Measurements from ENCODE around the gene EVI2A. TPM values are rescaled to one million over a fixed set of nuclear protein-coding genes. Genes with fewer than 3 reads are reported as not detected.
"Not testable (repeated sequence)": the region's sequence is repeated elsewhere in the genome, so short reads cannot be mapped to it uniquely, and the experiment has no call there.

Gene EVI2A
- total RNA-seq, 2 donors from 2014 or later: 2.6 to 4.9 TPM

GRCh38 chr17:31355935-31356334 lies 34.5 kb upstream of the EVI2A start:
- WGBS: 68% methylated on average over 1 of the region's 1 CpG
- no peaks in the 10 kb centered on the region for H3K36me3 ChIP-seq
- intact Hi-C loops (cut with DNase I): no loop called here

GRCh38 chr17:31349454-31349853 lies 28.0 kb upstream of the EVI2A start:
- DNase-seq (ENCODE audit: low spot score): no peak
- TF ChIP-seq POLR2AphosphoS5 (IDR thresholded peaks at IDR 0.05): no peak
- TF ChIP-seq POLR2A (IDR thresholded peaks at IDR 0.05): no peak
- TF ChIP-seq, protein P1, sequence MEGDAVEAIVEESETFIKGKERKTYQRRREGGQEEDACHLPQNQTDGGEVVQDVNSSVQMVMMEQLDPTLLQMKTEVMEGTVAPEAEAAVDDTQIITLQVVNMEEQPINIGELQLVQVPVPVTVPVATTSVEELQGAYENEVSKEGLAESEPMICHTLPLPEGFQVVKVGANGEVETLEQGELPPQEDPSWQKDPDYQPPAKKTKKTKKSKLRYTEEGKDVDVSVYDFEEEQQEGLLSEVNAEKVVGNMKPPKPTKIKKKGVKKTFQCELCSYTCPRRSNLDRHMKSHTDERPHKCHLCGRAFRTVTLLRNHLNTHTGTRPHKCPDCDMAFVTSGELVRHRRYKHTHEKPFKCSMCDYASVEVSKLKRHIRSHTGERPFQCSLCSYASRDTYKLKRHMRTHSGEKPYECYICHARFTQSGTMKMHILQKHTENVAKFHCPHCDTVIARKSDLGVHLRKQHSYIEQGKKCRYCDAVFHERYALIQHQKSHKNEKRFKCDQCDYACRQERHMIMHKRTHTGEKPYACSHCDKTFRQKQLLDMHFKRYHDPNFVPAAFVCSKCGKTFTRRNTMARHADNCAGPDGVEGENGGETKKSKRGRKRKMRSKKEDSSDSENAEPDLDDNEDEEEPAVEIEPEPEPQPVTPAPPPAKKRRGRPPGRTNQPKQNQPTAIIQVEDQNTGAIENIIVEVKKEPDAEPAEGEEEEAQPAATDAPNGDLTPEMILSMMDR (IDR thresholded peaks at IDR 0.05): no peak
- H3K36me3 ChIP-seq: no peaks in the 10 kb centered on the region

More at GRCh38 chr17:31355935-31356334, 34.5 kb upstream of the EVI2A start:
- no peaks in the 10 kb centered on the region for H3K9me3 ChIP-seq
- H3K27me3 ChIP-seq (replicated peaks; ENCODE audit: insufficient read depth): no peaks in the 10 kb centered on the region
- TF ChIP-seq, protein P1 (IDR thresholded peaks at IDR 0.05): no peak
- no peak for TF ChIP-seq POLR2A (IDR thresholded peaks at IDR 0.05)
- no peak for TF ChIP-seq POLR2AphosphoS5 (IDR thresholded peaks at IDR 0.05)
- H3K4me1 ChIP-seq (replicated peaks): no peaks in the 10 kb centered on the region
- no peak overlapping the region for H3K4me3 ChIP-seq
- H3K27ac ChIP-seq: no peak overlapping the region
- DNase-seq (ENCODE audit: low spot score): no peak

GRCh38 chr17:31345191-31345747 lies 23.8 kb upstream of the EVI2A start:
- H3K4me3 ChIP-seq; H3K36me3 ChIP-seq; H3K27me3 ChIP-seq (replicated peaks; ENCODE audit: insufficient read depth); H3K4me1 ChIP-seq (replicated peaks); H3K27ac ChIP-seq; DNase-seq (ENCODE audit: low spot score); intact Hi-C loops (cut with DNase I); H3K9me3 ChIP-seq: not testable (repeated sequence)
- 96% methylated on average over 20 of the region's 34 CpGs for WGBS

More at GRCh38 chr17:31349454-31349853, 28.0 kb upstream of the EVI2A start:
- Histone ChIP-seq H3K27ac (no peak overlapping the region), H3K4me3 (no peak overlapping the region), H3K27me3 (replicated peaks; ENCODE audit: insufficient read depth) (no peaks in the 10 kb centered on the region), H3K9me3 (no peaks in the 10 kb centered on the region), H3K4me1 (replicated peaks) (no peaks in the 10 kb centered on the region)
- intact Hi-C loops (cut with DNase I): no loop called here

- Histone ChIP-seq H3K9me3 (no peaks in the 10 kb centered on the region), H3K4me1 (replicated peaks) (no peaks in the 10 kb centered on the region), H3K36me3 (no peaks in the 10 kb centered on the region), H3K4me3 (no peak overlapping the region), H3K27me3 (replicated peaks; ENCODE audit: insufficient read depth) (no peaks in the 10 kb centered on the region), H3K27ac (no peak overlapping the region)
- TF ChIP-seq POLR2AphosphoS5 (IDR thresholded peaks at IDR 0.05) (no peak), POLR2A (IDR thresholded peaks at IDR 0.05) (no peak)
- TF ChIP-seq, protein P1 (IDR thresholded peaks at IDR 0.05): no peak
- intact Hi-C loops (cut with DNase I): no loop called here
- WGBS: 78% methylated on average over 6 of the region's 6 CpGs
- no peak for DNase-seq (ENCODE audit: low spot score)
Measured at GRCh38 chr17:31339906-31340661, 18.7 kb upstream of the EVI2A start.

- H3K4me1 ChIP-seq (replicated peaks): no peaks in the 10 kb centered on the region
Measured at GRCh38 chr17:31329221-31329620, 7.8 kb upstream of the EVI2A start.

More at GRCh38 chr17:31329221-31329620, 7.8 kb upstream of the EVI2A start:
- intact Hi-C loops (cut with DNase I): no loop called here
- H3K27ac ChIP-seq: no peak overlapping the region
- no peak for DNase-seq (ENCODE audit: low spot score)
- TF ChIP-seq POLR2A (IDR thresholded peaks at IDR 0.05) (no peak), POLR2AphosphoS5 (IDR thresholded peaks at IDR 0.05) (no peak)
- TF ChIP-seq, protein P1 (IDR thresholded peaks at IDR 0.05): no peak
- H3K4me3 ChIP-seq: no peak overlapping the region
- H3K27me3 ChIP-seq (replicated peaks; ENCODE audit: insufficient read depth): no peaks in the 10 kb centered on the region
- no peaks in the 10 kb centered on the region for H3K36me3 ChIP-seq
- H3K9me3 ChIP-seq: no peaks in the 10 kb centered on the region

All from prostate gland (tissue), 2 donors.